ENCODE data around the gene TTC7B. TPM values are rescaled to one million over a fixed set of nuclear protein-coding genes. Genes with fewer than 3 reads are reported as not detected.

The TTC7B gene
- total RNA-seq, 2 experiments from 2014 or later = 5.6 to 7.8 TPM

DNA sequence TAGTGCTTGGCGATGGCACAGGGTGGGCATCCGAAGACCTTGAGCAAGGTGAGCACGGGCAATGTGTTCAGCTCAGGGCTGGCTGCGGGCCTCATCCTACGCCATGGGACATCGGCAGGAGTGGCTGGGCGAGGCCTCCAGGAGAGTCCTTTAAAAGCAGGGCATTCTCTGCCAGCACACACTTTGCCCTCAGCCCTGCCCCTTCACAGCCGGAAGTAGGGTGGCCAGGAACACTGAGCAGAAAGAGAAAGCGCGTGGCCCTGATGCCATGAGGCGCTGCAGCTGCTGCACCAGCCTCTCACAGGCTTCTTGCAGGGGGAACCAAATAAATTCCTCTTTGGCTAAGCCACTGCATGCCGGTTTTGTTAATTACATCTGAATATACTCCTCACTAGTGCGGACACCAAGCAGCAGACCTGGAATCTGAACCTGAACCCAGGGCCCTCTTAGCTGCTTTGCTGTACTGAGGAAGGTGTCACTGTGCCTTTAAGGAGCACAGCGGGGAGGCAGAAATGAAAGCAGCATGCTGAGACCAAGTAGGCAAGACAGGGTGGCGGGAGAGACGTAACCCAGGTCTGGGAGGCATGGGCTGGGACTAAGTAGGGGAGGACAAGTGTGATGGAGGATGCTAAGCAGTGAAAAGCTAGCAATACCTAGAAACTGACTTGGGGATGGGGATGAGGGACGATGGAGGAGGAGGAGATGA, 155.2 kb downstream of the TTC7B start:
- ATAC-seq (no peak), DNase-seq (no peak)
- ChIA-PET POLR2A (interaction anchor here (0.6 to 1.2 kb wide), 2 partner anchors 13 to 28 kb away, joined by 3 read pairs; no protein-coding TSS in a partner anchor), CTCF (interaction anchor here (1.1 to 1.9 kb wide), 4 partner anchors 17 to 97 kb away, joined by 3 to 8 read pairs (median 4); no protein-coding TSS in a partner anchor)
- H3K9me3 Mint-ChIP-seq = no peaks in the 10 kb centered on the region
- H3K27me3 Mint-ChIP-seq = no peaks in the 10 kb centered on the region
- H3K4me3 Mint-ChIP-seq = no peak overlapping the region
- TF ChIP-seq, protein P1, sequence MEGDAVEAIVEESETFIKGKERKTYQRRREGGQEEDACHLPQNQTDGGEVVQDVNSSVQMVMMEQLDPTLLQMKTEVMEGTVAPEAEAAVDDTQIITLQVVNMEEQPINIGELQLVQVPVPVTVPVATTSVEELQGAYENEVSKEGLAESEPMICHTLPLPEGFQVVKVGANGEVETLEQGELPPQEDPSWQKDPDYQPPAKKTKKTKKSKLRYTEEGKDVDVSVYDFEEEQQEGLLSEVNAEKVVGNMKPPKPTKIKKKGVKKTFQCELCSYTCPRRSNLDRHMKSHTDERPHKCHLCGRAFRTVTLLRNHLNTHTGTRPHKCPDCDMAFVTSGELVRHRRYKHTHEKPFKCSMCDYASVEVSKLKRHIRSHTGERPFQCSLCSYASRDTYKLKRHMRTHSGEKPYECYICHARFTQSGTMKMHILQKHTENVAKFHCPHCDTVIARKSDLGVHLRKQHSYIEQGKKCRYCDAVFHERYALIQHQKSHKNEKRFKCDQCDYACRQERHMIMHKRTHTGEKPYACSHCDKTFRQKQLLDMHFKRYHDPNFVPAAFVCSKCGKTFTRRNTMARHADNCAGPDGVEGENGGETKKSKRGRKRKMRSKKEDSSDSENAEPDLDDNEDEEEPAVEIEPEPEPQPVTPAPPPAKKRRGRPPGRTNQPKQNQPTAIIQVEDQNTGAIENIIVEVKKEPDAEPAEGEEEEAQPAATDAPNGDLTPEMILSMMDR (IDR thresholded peaks at IDR 0.05) = no peak
- H3K27ac Mint-ChIP-seq = peak overlapping the region; percentile 7
- no peaks in the 10 kb centered on the region for H3K36me3 Mint-ChIP-seq (ENCODE audit: low read depth)
- H3K4me1 Mint-ChIP-seq (ENCODE audit: low read depth) = peaks cover 15% of the 10 kb centered on the region
- intact Hi-C loops (cut with micrococcal nuclease) = no loop called here

DNA sequence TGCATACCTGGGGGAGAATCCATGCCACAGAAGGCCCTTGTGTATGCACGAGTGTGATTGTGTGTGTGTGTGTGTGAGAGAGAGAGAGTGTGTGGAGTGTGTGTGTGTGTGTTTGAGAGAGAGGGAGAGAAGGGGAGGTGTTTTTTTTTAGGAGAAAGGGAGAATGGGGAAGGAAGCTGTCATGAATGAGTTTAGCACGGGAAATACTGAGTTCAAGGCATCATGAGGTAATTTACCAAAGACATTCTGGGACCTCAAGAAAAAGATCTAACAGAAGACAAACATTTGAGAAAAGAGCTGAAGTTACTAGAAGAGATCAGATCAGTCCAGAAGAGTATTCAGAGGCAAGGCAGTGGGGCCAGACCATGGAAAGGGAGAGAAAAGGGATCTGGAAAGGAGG, 157.1 kb downstream of the TTC7B start:
- intact Hi-C loops (cut with micrococcal nuclease) = no loop called here
- peaks cover 15% of the 10 kb centered on the region for H3K4me1 Mint-ChIP-seq (ENCODE audit: low read depth)
- ChIA-PET POLR2A (no interaction called here), CTCF (no interaction called here)
- H3K27ac Mint-ChIP-seq = peak overlapping the region; percentile 51
- TF ChIP-seq, protein P1 (IDR thresholded peaks at IDR 0.05) = no peak
- DNase-seq (no peak), ATAC-seq (no peak)
- no peaks in the 10 kb centered on the region for H3K27me3 Mint-ChIP-seq
- no peak overlapping the region for H3K4me3 Mint-ChIP-seq
- no peaks in the 10 kb centered on the region for H3K36me3 Mint-ChIP-seq (ENCODE audit: low read depth)
- no peaks in the 10 kb centered on the region for H3K9me3 Mint-ChIP-seq

DNA sequence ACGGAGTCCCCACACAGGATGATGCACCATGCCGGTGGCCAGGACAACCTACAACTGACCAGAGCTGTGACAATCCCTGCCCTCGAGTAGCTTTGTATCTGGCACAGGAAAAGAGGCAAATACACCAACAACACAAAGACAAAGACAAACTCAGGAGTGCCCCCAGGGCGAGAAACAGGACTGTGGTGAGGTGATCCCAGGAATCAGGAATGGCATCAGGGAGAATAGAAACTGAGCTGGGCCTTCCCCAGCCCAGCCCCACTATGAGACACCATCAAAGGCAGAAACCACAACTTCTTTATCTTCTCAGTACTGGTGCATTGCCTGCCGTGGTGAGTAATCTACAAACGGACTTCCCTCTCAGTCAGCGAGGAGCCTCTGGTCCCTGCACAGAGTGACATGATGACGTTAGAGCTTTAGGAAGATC, 157.7 kb downstream of the TTC7B start:
- H3K4me1 Mint-ChIP-seq (ENCODE audit: low read depth) = peaks cover 15% of the 10 kb centered on the region
- intact Hi-C loops (cut with micrococcal nuclease) = no loop called here
- no peaks in the 10 kb centered on the region for H3K9me3 Mint-ChIP-seq
- no peaks in the 10 kb centered on the region for H3K27me3 Mint-ChIP-seq
- peak; percentile 43 for DNase-seq
- ChIA-PET CTCF (interaction anchor here (1.5 kb wide), 1 partner anchor 11 kb away, joined by 3 read pairs; no protein-coding TSS in a partner anchor), POLR2A (no interaction called here)
- peak overlapping the region; percentile 51 for H3K27ac Mint-ChIP-seq
- ATAC-seq = peak; percentile 96
- H3K4me3 Mint-ChIP-seq = no peak overlapping the region
- TF ChIP-seq, protein P1 (IDR thresholded peaks at IDR 0.05) = no peak
- H3K36me3 Mint-ChIP-seq (ENCODE audit: low read depth) = no peaks in the 10 kb centered on the region

DNA sequence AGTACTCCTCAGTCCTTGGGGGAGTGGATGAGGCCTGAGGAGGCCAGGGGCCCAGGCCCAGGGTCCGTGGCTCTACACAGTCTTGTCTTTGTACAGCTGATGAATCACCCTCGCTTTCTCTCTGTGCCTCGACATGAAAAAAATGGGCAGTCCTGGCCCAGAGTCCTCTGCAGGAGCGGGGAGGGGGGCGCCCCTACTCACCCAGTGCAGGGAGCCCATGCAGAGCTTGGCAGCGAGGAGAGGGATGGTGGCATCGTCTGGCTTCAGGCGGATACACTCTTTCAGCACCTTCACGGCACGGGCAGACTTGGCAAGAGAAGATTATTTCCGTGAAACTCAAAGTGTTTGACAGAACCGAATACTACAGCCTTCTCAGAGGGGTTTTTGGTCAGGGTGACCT, 159.3 kb downstream of the TTC7B start:
- no peaks in the 10 kb centered on the region for H3K36me3 Mint-ChIP-seq (ENCODE audit: low read depth)
- CTCF ChIA-PET = interaction anchor here (1.5 kb wide), 1 partner anchor 40 kb away, joined by 7 read pairs; no protein-coding TSS in a partner anchor
- H3K9me3 Mint-ChIP-seq = no peaks in the 10 kb centered on the region
- POLR2A ChIA-PET = no interaction called here
- intact Hi-C loops (cut with micrococcal nuclease) = no loop called here
- no peak overlapping the region for H3K27ac Mint-ChIP-seq
- H3K27me3 Mint-ChIP-seq = no peaks in the 10 kb centered on the region
- no peak for ATAC-seq
- TF ChIP-seq, protein P1 (IDR thresholded peaks at IDR 0.05) = no peak
- peaks cover 15% of the 10 kb centered on the region for H3K4me1 Mint-ChIP-seq (ENCODE audit: low read depth)
- H3K4me3 Mint-ChIP-seq = no peak overlapping the region
- DNase-seq = no peak

DNA sequence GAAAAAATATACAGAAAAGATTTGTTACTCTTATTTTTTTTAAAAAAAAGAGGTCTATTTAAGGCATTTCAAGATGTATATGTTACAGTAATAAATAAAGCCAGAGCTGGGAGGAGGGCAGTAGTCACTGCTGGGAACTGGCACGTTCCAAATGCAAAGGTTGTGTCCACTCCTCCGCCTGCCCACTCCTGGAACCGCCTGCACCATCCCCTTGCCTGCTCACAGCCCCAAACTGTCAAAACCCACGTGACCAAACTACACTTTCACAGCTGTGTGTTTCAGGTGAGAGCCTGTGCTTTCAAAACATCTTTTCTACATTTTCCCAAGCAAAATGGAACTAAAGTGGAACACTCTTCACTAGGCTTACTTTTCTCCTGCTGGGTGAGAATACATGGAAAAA, 160.4 kb downstream of the TTC7B start:
- Mint-ChIP-seq H3K4me1 (ENCODE audit: low read depth) (peaks cover 15% of the 10 kb centered on the region), H3K9me3 (no peaks in the 10 kb centered on the region), H3K27me3 (no peaks in the 10 kb centered on the region), H3K27ac (no peak overlapping the region), H3K36me3 (ENCODE audit: low read depth) (no peaks in the 10 kb centered on the region), H3K4me3 (no peak overlapping the region)
- intact Hi-C loops (cut with micrococcal nuclease) = no loop called here
- ChIA-PET CTCF (no interaction called here), POLR2A (no interaction called here)
- ATAC-seq (no peak), DNase-seq (no peak)
- TF ChIP-seq, protein P1 (IDR thresholded peaks at IDR 0.05) = no peak

All from activated CD8-positive, alpha-beta T cell treated with anti-CD3 and anti-CD28 coated beads for 36 hours (primary cell).